T47D (cell line): ENCODE results near the gene SSH3.
A peak's percentile ranks its signal among the peaks of the same experiment; 100 is the strongest.

Source experiments
- DNase-seq, 2 experiments: peaks; one replicate each; pipeline versions ENCODE4 v3.0.0 to v3.0.0-alpha.2; 2011 to 2012; ENCODE audit warnings: low read depth in 1 of 2, low spot score in 1 of 2
- JUND ChIP-seq: IDR thresholded peaks from 2 replicates; pipeline ENCODE4 v1.6.1; 2012; ENCODE audit warnings: low read depth
- in situ Hi-C: cut with HindIII; loops from 2 replicates; pipeline ENCODE4 v1.10.0; 2016; ENCODE audit warnings: low sequenced_read_pairs, low pct_unique_long_range_greater_than_20kb

SSH3 gene

GRCh38 chr11:67355023-67355793 is 51.9 kb downstream of the SSH3 start:
- TF ChIP-seq JUND = no peak

GRCh38 chr11:67355794-67356386 is 52.6 kb downstream of the SSH3 start:
- in situ Hi-C loops = no loop called here
- TF ChIP-seq JUND = no peak
- no peak for DNase-seq

More at GRCh38 chr11:67355023-67355793, 51.9 kb downstream of the SSH3 start:
- in situ Hi-C loops = no loop called here
- no peak for DNase-seq

- no peak for DNase-seq
- TF ChIP-seq JUND = no peak
- in situ Hi-C loops = no loop called here
Observed at GRCh38 chr11:67356387-67356863, 53.1 kb downstream of the SSH3 start.

GRCh38 chr11:67356864-67357561 is 53.7 kb downstream of the SSH3 start:
- in situ Hi-C loops = no loop called here
- no peak for TF ChIP-seq JUND
- peak; percentile 84 to 89 for DNase-seq

GRCh38 chr11:67357831-67358670 is 54.7 kb downstream of the SSH3 start:
- in situ Hi-C loops = no loop called here
- no peak for DNase-seq
- no peak for TF ChIP-seq JUND
